H9 (cell line): ENCODE results near the gene TRAF3. TPM values are rescaled to one million over a fixed set of nuclear protein-coding genes. Genes with fewer than 3 reads are reported as not detected.

ENCODE experiments used
- DNase-seq: peaks from one replicate; pipeline ENCODE4 v3.0.0-alpha.2; 2017
- H2AFZ ChIP-seq: one replicate; pipeline ENCODE4 v1.6.1; 2013; ENCODE audit warnings: mild to moderate bottlenecking, low read length, control low read depth, moderate library complexity
- H2AK5ac ChIP-seq: 2 replicates; pipeline ENCODE4 v1.6.1; 2013; ENCODE audit warnings: low read length, control low read depth, mixed read lengths; ENCODE audit not compliant: insufficient read length
- H2BK120ac ChIP-seq: one replicate; pipeline ENCODE4 v1.6.1; 2013; ENCODE audit warnings: low read depth, mild to moderate bottlenecking, low read length, control low read depth, inconsistent platforms; ENCODE audit not compliant: poor library complexity, severe bottlenecking
- H2BK12ac ChIP-seq: 2 replicates; pipeline ENCODE4 v1.6.1; 2013; ENCODE audit warnings: low read length, control low read depth, mixed read lengths, low read depth; ENCODE audit not compliant: insufficient read length
- H2BK15ac ChIP-seq: 2 replicates; pipeline ENCODE4 v1.6.1; 2013; ENCODE audit warnings: low read depth, low read length, control low read depth
- H2BK20ac ChIP-seq: one replicate; pipeline ENCODE4 v1.6.1; 2013; ENCODE audit warnings: low read depth, mild to moderate bottlenecking, low read length, control low read depth, inconsistent platforms; ENCODE audit not compliant: poor library complexity, severe bottlenecking
- H2BK5ac ChIP-seq: 2 replicates; pipeline ENCODE4 v1.6.1; 2013; ENCODE audit warnings: low read length, control low read depth, mixed read lengths; ENCODE audit not compliant: insufficient read length
- H3K14ac ChIP-seq: 2 replicates; pipeline ENCODE4 v1.6.1; 2013; ENCODE audit warnings: low read length, control low read depth; ENCODE audit not compliant: insufficient read depth
- H3K18ac ChIP-seq: 2 replicates; pipeline ENCODE4 v1.6.1; 2013; ENCODE audit warnings: low read depth, mild to moderate bottlenecking, mixed read lengths, low read length, control low read depth; ENCODE audit not compliant: insufficient read length
- H3K23ac ChIP-seq: 2 replicates; pipeline ENCODE4 v1.6.1; 2013; ENCODE audit warnings: low read length, control low read depth, mixed read lengths, low read depth; ENCODE audit not compliant: insufficient read length
- H3K23me2 ChIP-seq: 2 replicates; pipeline ENCODE4 v1.6.1; 2013; ENCODE audit warnings: low read depth, mild to moderate bottlenecking, mixed read lengths, low read length, control low read depth; ENCODE audit not compliant: insufficient read length, poor library complexity, severe bottlenecking
- H3K27ac ChIP-seq: 2 replicates; pipeline ENCODE4 v1.5.1; 2013; ENCODE audit warnings: low read length, control low read depth, mixed read lengths, low read depth; ENCODE audit not compliant: insufficient read length
- H3K27me3 ChIP-seq: 2 replicates; pipeline ENCODE4 v1.6.1; 2013; ENCODE audit warnings: low read length, control low read depth, inconsistent platforms; ENCODE audit not compliant: insufficient read depth
- H3K4ac ChIP-seq: 2 replicates; pipeline ENCODE4 v1.6.1; 2013; ENCODE audit warnings: low read depth, mild to moderate bottlenecking, control low read depth, inconsistent platforms, low read length, moderate library complexity
- H3K4me1 ChIP-seq: 2 replicates; pipeline ENCODE4 v1.6.1; 2013; ENCODE audit warnings: low read length, control low read depth, inconsistent platforms; ENCODE audit not compliant: insufficient read depth
- H3K4me2 ChIP-seq: 2 replicates; pipeline ENCODE4 v1.6.1; 2013; ENCODE audit warnings: low read length, control low read depth, mixed read lengths; ENCODE audit not compliant: insufficient read length, insufficient read depth
- H3K56ac ChIP-seq: 2 replicates; pipeline ENCODE4 v1.6.1; 2013; ENCODE audit warnings: low read depth, mild to moderate bottlenecking, mixed read lengths, low read length, control low read depth; ENCODE audit not compliant: insufficient read length
- H3K79me1 ChIP-seq: 2 replicates; pipeline ENCODE4 v1.6.1; 2013; ENCODE audit warnings: low read depth, mild to moderate bottlenecking, moderate library complexity, low read length, control low read depth, inconsistent platforms; ENCODE audit not compliant: insufficient read depth, poor library complexity, severe bottlenecking
- H3K79me2 ChIP-seq: 2 replicates; pipeline ENCODE4 v1.6.1; 2013; ENCODE audit warnings: low read length, control low read depth, inconsistent platforms; ENCODE audit not compliant: insufficient read depth
- H3K9ac ChIP-seq: 2 replicates; pipeline ENCODE4 v1.6.1; 2013; ENCODE audit warnings: low read length, control low read depth, mixed read lengths; ENCODE audit not compliant: insufficient read length; ENCODE audit errors: extremely low read depth
- H3K9me3 ChIP-seq: one replicate; pipeline ENCODE4 v1.6.1; 2013; ENCODE audit warnings: low read depth, low read length, inconsistent platforms; ENCODE audit not compliant: control insufficient read depth
- H3T11ph ChIP-seq: one replicate; pipeline ENCODE4 v1.6.1; 2013; ENCODE audit warnings: mild to moderate bottlenecking, low read length, control low read depth, inconsistent platforms
- H4K20me1 ChIP-seq: one replicate; pipeline ENCODE4 v1.6.1; 2013; ENCODE audit not compliant: control insufficient read depth, insufficient read length, insufficient read depth
- H4K5ac ChIP-seq: 2 replicates; pipeline ENCODE4 v1.6.1; 2013; ENCODE audit warnings: low read depth, mild to moderate bottlenecking, mixed read lengths, low read length, control low read depth; ENCODE audit not compliant: insufficient read length
- H4K8ac ChIP-seq: replicated peaks from 2 replicates; pipeline ENCODE4 v1.6.1; 2013; ENCODE audit warnings: low read length, control low read depth, mixed read lengths, low read depth; ENCODE audit not compliant: insufficient read length
- H4K91ac ChIP-seq: 2 replicates; pipeline ENCODE4 v1.6.1; 2013; ENCODE audit warnings: low read depth, mild to moderate bottlenecking, moderate library complexity, mixed read lengths, low read length, control low read depth; ENCODE audit not compliant: insufficient read length
- H3K27ac Mint-ChIP-seq, 3 experiments: 2 replicates in 2 of 3; 3 replicates in 1 of 3; pipeline ENCODE4 v1.8.0; 2020 to 2021; ENCODE audit warnings: mixed read lengths in 3 of 3, mild to moderate bottlenecking in 1 of 3, moderate library complexity in 1 of 3
- H3K27me3 Mint-ChIP-seq: 2 replicates; pipeline ENCODE4 v1.8.0; 2021; ENCODE audit warnings: low read depth, mild to moderate bottlenecking, moderate library complexity, mixed read lengths
- H3K36me3 Mint-ChIP-seq, 3 experiments: 2 replicates in 2 of 3; 3 replicates in 1 of 3; pipeline ENCODE4 v1.8.0; 2020 to 2021; ENCODE audit warnings: low read depth in 3 of 3, mixed read lengths in 3 of 3; ENCODE audit not compliant: insufficient read depth in 1 of 3
- H3K4me1 Mint-ChIP-seq, 2 experiments: 2 replicates each; pipeline ENCODE4 v1.8.0; 2020; ENCODE audit warnings: mixed read lengths in 2 of 2
- H3K4me3 Mint-ChIP-seq, 2 experiments: 2 replicates in 1 of 2; 3 replicates in 1 of 2; pipeline ENCODE4 v1.8.0; 2020 to 2021; ENCODE audit warnings: mild to moderate bottlenecking in 2 of 2, mixed read lengths in 2 of 2, moderate library complexity in 1 of 2
- H3K9me3 Mint-ChIP-seq, 2 experiments: 2 replicates in 1 of 2; 3 replicates in 1 of 2; pipeline ENCODE4 v1.8.0; 2020; ENCODE audit warnings: mild to moderate bottlenecking in 2 of 2, mixed read lengths in 2 of 2, moderate library complexity in 1 of 2
- CTCF ChIP-seq: fragments of 200-600 bp; sonication (generic); conservative IDR thresholded peaks from 3 replicates; pipeline ENCODE4 v1.8.0; 2021; ENCODE audit warnings: antibody characterized with exemption, mild to moderate bottlenecking
- WGBS: extraction: QIAGEN DNeasy Blood & Tissue Kit; methylation state at CpG from one replicate; pipeline ENCODE4 v1.1.7; 2013; ENCODE audit warnings: missing lambda C conversion rate, low lambda C conversion rate, mixed read lengths; ENCODE audit not compliant: insufficient read length; ENCODE audit errors: extremely low coverage; 5-methylcytosine and 5-hydroxymethylcytosine counted together
- total RNA-seq: library from RNA; stranded (reverse); gene quantifications from 2 replicates; pipeline ENCODE4 v1.2.1, GENCODE V29; 2021

TRAF3 gene
- total RNA-seq, 1 experiment from 2014 or later, result 9.6 TPM

DNA sequence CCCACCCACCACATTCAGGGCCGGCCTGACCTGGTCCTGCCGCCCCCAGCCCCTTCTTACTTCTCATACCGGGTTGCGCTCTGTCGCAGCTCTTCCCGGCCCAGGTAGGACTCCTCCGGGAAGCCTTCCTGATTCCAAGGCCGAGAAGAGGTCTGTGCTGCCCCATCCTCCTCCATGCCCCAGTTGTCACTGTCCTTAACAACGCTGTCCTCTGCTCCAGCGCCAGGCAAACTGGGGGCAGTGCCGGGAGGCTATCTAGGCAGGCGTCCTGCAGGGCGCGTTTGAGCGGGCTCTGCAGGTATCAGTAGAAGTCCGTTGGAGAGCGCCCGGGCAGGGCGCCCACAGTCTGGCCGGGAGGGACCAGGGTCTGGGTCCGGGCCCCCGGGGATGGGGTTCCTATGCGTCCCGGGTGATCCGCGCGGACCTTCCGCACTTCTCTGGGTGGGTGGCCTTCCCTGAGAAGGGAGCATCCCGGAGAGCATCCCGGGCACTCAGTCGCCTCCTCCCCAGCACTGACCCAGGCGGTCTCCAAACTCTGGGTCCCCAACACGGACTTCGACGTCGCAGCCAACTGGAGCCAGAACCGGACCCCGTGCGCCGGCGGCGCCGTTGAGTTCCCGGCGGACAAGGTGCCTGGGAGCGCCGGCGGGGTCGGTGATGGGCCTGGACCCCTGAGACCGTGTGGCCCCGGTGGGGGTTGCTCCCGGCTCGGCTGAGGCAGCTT lies 146.1 kb downstream of the TRAF3 start:
- Histone ChIP-seq H4K8ac (no peak overlapping the region), H3K27me3 (peaks cover 23% of the 10 kb centered on the region), H4K20me1 (no peaks in the 10 kb centered on the region), H4K91ac (no peak overlapping the region), H3K18ac (no peak overlapping the region), H2AFZ (no peak overlapping the region), H3K4ac (no peak overlapping the region), H3K79me1 (no peaks in the 10 kb centered on the region), H3K27ac (no peak overlapping the region), H2BK5ac (no peak overlapping the region), H3K9me3 (no peaks in the 10 kb centered on the region), H3K4me2 (peak overlapping the region; percentile 70), H2BK120ac (no peak overlapping the region), H2BK15ac (no peak overlapping the region), H3T11ph (no peak overlapping the region), H3K14ac (no peak overlapping the region; the same call in 1 of the 2 replicates), H2BK20ac (no peak overlapping the region), H2BK12ac (no peak overlapping the region), H3K56ac (no peak overlapping the region), H3K4me1 (no peaks in the 10 kb centered on the region), H4K5ac (no peak overlapping the region), H3K79me2 (no peaks in the 10 kb centered on the region), H3K9ac (no peak overlapping the region), H3K23ac (no peak overlapping the region), H3K23me2 (peaks cover 10% of the 10 kb centered on the region), H2AK5ac (no peak overlapping the region)
- no peak overlapping the region for H3K4me3 Mint-ChIP-seq
- no peaks in the 10 kb centered on the region for H3K36me3 Mint-ChIP-seq
- no CpG with 5 or more reads among the region's 53 CpGs for WGBS
- peaks cover 13 to 19% of the 10 kb centered on the region in 2 experiments for H3K4me1 Mint-ChIP-seq
- peaks cover 28% of the 10 kb centered on the region for H3K27me3 Mint-ChIP-seq
- H3K9me3 Mint-ChIP-seq, result no peaks in the 10 kb centered on the region; a peak in 1 of 5 replicates
- no peak for TF ChIP-seq CTCF
- DNase-seq, result no peak
- no peak overlapping the region for H3K27ac Mint-ChIP-seq
